ENCODE results near the gene HTRA1. TPM values are rescaled to one million over a fixed set of nuclear protein-coding genes. Genes with fewer than 3 reads are reported as not detected.

HTRA1 gene
- total RNA-seq (86.0 TPM), polyA plus RNA-seq (ENCODE audit: insufficient read depth, low read depth, low replicate concordance) (345 TPM)
- long read RNA-seq, donor 1, transcript HTRA1-201 (9 exons, 2,120 nt): major isoform, 28 of 31 reads
- long read RNA-seq, donor 1, partial matches to known transcripts: 0 of 31 reads
- long read RNA-seq, donor 1, other reads (novel, unspliced or antisense): 0 of 31 reads
- long read RNA-seq, donor 2, transcript HTRA1-201 (9 exons, 2,120 nt): major isoform, 26 of 47 reads
- long read RNA-seq, donor 2, partial matches to known transcripts: 18 of 47 reads
- long read RNA-seq, donor 2, other reads (novel, unspliced or antisense): 0 of 47 reads
- long read RNA-seq, donor 3, transcript HTRA1-202 (6 exons, 1,214 nt): minor isoform, 11 of 100 reads
- long read RNA-seq, donor 3, transcript HTRA1-201 (9 exons, 2,120 nt): major isoform, 66 of 100 reads
- long read RNA-seq, donor 3, partial matches to known transcripts: 23 of 100 reads
- long read RNA-seq, donor 3, other reads (novel, unspliced or antisense): 0 of 100 reads
- long read RNA-seq, donor 4, transcript HTRA1-201 (9 exons, 2,120 nt): major isoform, 40 of 54 reads
- long read RNA-seq, donor 4, partial matches to known transcripts: 12 of 54 reads
- long read RNA-seq, donor 4, other reads (novel, unspliced or antisense): 0 of 54 reads
- long read RNA-seq, donor 5, partial matches to known transcripts: 6 of 7 reads
- long read RNA-seq, donor 5, other reads (novel, unspliced or antisense): 0 of 7 reads
- long read RNA-seq, donor 6, transcript HTRA1-201 (9 exons, 2,120 nt): major isoform, 6 of 6 reads
- long read RNA-seq, donor 6, partial matches to known transcripts: 0 of 6 reads
- long read RNA-seq, donor 6, other reads (novel, unspliced or antisense): 0 of 6 reads
- long read RNA-seq, donor 7, transcript HTRA1-201 (9 exons, 2,120 nt): major isoform, 63 of 90 reads
- long read RNA-seq, donor 7, transcript HTRA1-202 (6 exons, 1,214 nt): minor isoform, 17 of 90 reads
- long read RNA-seq, donor 7, partial matches to known transcripts: 3 of 90 reads
- long read RNA-seq, donor 7, other reads (novel, unspliced or antisense): 7 of 90 reads
- long read RNA-seq, donor 8, transcript HTRA1-201 (9 exons, 2,120 nt): major isoform, 54 of 56 reads
- long read RNA-seq, donor 8, partial matches to known transcripts: 0 of 56 reads
- long read RNA-seq, donor 8, other reads (novel, unspliced or antisense): 0 of 56 reads
- long read RNA-seq, donor 9, transcript HTRA1-201 (9 exons, 2,120 nt): major isoform, 26 of 30 reads
- long read RNA-seq, donor 9, partial matches to known transcripts: 0 of 30 reads
- long read RNA-seq, donor 9, other reads (novel, unspliced or antisense): 0 of 30 reads
- long read RNA-seq, donor 10, transcript HTRA1-202 (6 exons, 1,214 nt): minor isoform, 5 of 43 reads
- long read RNA-seq, donor 10, transcript HTRA1-201 (9 exons, 2,120 nt): major isoform, 38 of 43 reads
- long read RNA-seq, donor 10, partial matches to known transcripts: 0 of 43 reads
- long read RNA-seq, donor 10, other reads (novel, unspliced or antisense): 0 of 43 reads

GRCh38 chr10:122461367-122461728 is at the start of gene HTRA1:
HTRA1 (plus strand) TSS chr10:122461553; CDS start chr10:122461653, 100 bp downstream.
- peak within 1 kb of the TSS; percentile 52 to 61 (median 54) for H3K9ac ChIP-seq (ENCODE audit: low read length in 3 of 3)

GRCh38 chr10:122413327-122413726 is 48.0 kb upstream of the HTRA1 start:
- DNase-seq (no peak), FAIRE-seq (peak; percentile 3)
- Histone ChIP-seq H3K36me3 (ENCODE audit: control insufficient read depth in 2 of 3, insufficient read depth in 3 of 3, low read length in 3 of 3) (peaks cover 2 to 22% (median 10%) of the 10 kb centered on the region in 3 donors), H3K9ac (ENCODE audit: low read length in 3 of 3) (no peak overlapping the region), H3K27me3 (ENCODE audit: control insufficient read depth, insufficient read depth, low read length) (no peaks in the 10 kb centered on the region), H3K4me3 (ENCODE audit: low read length in 3 of 3) (no peak overlapping the region), H3K4me1 (ENCODE audit: control insufficient read depth in 2 of 3, insufficient read depth in 2 of 3, low read depth in 1 of 3, low read length in 3 of 3) (no peaks in the 10 kb centered on the region), H3K27ac (ENCODE audit: low read depth in 2 of 2, low read length in 2 of 2) (no peak overlapping the region), H3K9me3 (ENCODE audit: control insufficient read depth in 2 of 3, insufficient read depth in 1 of 3, low read length in 3 of 3) (no peaks in the 10 kb centered on the region)
- TF ChIP-seq CTCF (IDR thresholded peaks at IDR 0.05; ENCODE audit: borderline replicate concordance, extremely low read depth, insufficient read depth): no peak
- intact Hi-C loops (cut with DNase I): no loop called here

More at GRCh38 chr10:122461367-122461728, at the start of gene HTRA1:
- FAIRE-seq (no peak), DNase-seq (peak; percentile 70 to 92 (median 74))
- intact Hi-C loops (cut with DNase I): no loop called here
- Histone ChIP-seq H3K27ac (ENCODE audit: low read depth in 2 of 2, low read length in 2 of 2) (peak within 1 kb of the TSS in 1 of 2 donors; percentile 69), H3K36me3 (ENCODE audit: control insufficient read depth in 2 of 3, insufficient read depth in 3 of 3, low read length in 3 of 3) (no peaks in the 10 kb centered on the region), H3K9me3 (ENCODE audit: control insufficient read depth in 2 of 3, insufficient read depth in 1 of 3, low read length in 3 of 3) (no peaks in the 10 kb centered on the region), H3K4me3 (ENCODE audit: low read length in 3 of 3) (peak within 1 kb of the TSS; percentile 66 to 82 (median 71)), H3K4me1 (ENCODE audit: control insufficient read depth in 2 of 3, insufficient read depth in 2 of 3, low read depth in 1 of 3, low read length in 3 of 3) (peaks cover 0 to 14% (median 0%) of the 10 kb centered on the region in 3 donors), H3K27me3 (ENCODE audit: control insufficient read depth, insufficient read depth, low read length) (peaks cover 2% of the 10 kb centered on the region)
- TF ChIP-seq CTCF (IDR thresholded peaks at IDR 0.05; ENCODE audit: borderline replicate concordance, extremely low read depth, insufficient read depth): no peak

- H3K36me3 ChIP-seq (ENCODE audit: control insufficient read depth in 2 of 3, insufficient read depth in 3 of 3, low read length in 3 of 3): peaks cover 2 to 36% (median 13%) of the 10 kb centered on the region in 3 donors
- no peak overlapping the region for H3K9ac ChIP-seq (ENCODE audit: low read length in 3 of 3)
- no peak overlapping the region for H3K4me3 ChIP-seq (ENCODE audit: low read length in 3 of 3)
- no peaks in the 10 kb centered on the region for H3K4me1 ChIP-seq (ENCODE audit: control insufficient read depth in 2 of 3, insufficient read depth in 2 of 3, low read depth in 1 of 3, low read length in 3 of 3)
- DNase-seq (no peak), FAIRE-seq (no peak)
- intact Hi-C loops (cut with DNase I): no loop called here
- no peak for TF ChIP-seq CTCF (IDR thresholded peaks at IDR 0.05; ENCODE audit: borderline replicate concordance, extremely low read depth, insufficient read depth)
- H3K27ac ChIP-seq (ENCODE audit: low read depth in 2 of 2, low read length in 2 of 2): no peak overlapping the region
- H3K9me3 ChIP-seq (ENCODE audit: control insufficient read depth in 2 of 3, insufficient read depth in 1 of 3, low read length in 3 of 3): no peaks in the 10 kb centered on the region
- no peaks in the 10 kb centered on the region for H3K27me3 ChIP-seq (ENCODE audit: control insufficient read depth, insufficient read depth, low read length)
Measured at GRCh38 chr10:122417667-122418066, 43.7 kb upstream of the HTRA1 start.

Measured in kidney (tissue), 22 donors.